HG02973 (cell line): ENCODE results near the gene ATG4A.

Source experiments
- ATAC-seq: cut with Tn5 transposase; IDR thresholded peaks from one replicate; pipeline ENCODE4 v1.9.1; 2021; ENCODE audit warnings: moderate library complexity; ENCODE audit not compliant: unreplicated experiment

ATG4A gene

DNA sequence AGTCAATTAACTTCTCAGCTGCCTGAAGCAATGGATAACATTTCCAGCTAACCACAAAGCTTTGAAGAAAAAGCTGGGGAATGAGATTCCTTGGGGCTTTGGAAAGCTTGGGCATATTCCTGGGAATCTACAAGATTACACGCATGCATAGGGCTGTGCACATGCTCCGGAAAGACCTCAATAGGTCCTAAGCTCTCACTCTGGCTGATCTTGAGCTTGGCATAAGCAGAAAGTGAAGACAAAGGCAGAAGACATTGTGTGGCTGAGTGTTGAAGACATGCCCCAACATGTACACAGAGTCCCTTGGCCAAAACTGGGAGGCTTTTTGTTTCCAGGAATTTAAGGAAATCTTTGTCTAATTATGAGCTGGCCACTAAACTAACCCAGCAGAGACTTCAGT, 31.2 kb downstream of the ATG4A start:
- ATAC-seq, result no peak

DNA sequence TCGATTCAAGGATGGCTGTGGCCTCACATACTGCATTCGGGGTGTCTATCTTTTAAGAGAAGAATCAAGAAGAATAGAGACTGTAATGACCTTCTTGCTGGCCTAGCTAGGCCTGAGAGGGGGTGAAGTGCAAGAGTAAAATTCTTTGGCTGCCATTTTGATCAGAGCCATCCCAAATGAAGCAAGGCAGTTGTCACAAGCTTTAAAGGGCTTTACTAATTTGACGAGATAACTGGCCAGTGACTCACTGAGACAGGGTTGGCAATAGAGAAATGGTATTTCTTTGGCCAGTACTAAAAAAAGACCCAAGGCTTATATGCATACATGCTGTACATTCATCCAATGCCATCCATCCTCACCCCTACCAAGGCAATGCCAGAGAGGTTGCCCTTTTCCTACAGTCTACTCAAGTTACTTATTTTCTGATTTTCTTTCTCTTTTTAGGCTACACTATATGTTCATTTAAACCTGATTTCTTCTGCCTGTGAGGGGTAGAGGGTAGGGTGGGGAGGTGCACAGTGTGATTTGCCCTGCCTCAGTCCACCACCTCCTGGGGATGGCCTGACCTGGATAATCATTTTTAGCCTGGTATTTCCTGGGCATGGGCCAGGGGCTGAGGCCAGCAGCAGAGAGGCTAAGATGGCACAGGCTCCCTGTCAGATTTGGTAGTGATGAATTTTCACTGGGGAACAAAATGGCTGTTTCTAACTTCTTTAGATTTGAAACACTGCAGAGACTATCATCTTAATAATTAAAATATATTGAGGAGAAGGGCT, 32.2 kb downstream of the ATG4A start:
- ATAC-seq, result no peak

DNA sequence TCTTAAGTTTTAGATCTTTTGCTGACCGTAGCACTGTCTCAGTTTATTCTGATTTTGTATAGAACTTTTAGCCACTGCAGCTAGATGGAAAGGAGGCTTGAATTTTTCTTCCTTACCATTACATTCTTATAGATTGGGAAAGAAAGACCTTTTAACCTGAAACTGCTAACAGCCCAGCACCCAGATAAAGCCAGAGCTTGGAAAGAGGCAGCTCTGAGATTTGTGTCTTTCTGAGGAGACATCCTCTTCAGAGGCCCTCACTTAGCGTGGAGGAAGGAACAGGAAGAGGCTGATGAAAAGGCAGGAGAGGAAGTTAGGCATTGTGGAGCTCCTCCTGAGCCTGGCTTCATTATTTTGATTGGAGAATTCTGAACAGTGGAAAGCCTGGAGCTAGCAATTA, 35.1 kb downstream of the ATG4A start:
- no peak for ATAC-seq

DNA sequence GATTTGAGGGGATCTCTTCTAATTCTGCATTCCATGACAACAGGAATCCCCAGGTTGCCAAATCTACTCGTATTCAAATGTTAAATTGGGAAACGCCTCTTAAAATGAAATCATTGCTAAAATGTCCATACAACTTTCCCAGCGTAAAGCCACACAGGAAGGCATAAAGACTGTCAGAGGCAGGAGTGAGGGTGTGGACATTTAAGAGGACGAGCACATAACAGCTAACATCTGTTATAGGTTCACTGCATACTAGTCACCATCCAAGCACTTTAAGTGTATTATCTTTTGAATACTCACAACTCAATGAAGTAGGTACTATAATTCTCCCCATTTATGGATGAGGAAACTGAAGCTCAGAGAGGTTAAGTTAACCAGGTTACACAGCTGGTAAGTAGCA, 35.6 kb downstream of the ATG4A start:
- no peak for ATAC-seq

DNA sequence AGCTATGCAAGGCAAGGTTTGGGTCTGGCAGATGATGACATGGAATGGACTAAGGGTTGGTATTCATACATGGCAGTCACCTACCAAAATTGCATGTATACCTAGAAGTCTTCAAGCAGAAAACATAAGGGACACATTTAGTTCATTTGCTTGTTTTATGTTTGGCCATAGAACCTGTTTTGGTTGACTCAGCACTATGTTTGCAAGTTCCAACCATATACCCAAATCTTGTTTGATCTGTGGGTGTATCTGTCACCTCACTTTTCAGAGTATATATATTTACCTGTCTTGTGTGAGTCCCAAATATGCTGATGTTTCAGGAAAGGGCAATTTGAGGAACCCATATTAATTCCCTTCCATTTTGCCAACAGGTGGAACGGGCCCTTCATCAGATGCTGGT, 39.3 kb downstream of the ATG4A start:
- ATAC-seq, result no peak

DNA sequence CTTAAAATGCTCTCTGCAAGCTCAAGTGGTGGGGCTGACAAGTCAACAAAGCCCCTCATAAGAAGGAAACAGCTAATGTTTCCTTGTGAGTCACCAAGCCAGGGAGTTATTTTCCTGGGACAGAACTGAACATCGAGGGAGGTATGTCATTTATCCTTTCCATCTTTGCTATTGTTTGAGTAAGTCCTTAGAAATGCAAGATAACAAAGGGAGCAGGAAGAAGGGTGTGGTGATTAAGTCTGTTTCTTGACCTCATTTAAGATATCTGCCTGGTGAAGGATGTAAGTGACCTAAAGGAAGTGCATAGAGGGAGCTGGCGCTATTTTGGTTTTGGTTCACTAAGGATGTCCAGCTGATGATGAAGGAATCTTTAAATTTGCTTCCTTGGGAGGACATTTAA, 39.9 kb downstream of the ATG4A start:
- no peak for ATAC-seq

DNA sequence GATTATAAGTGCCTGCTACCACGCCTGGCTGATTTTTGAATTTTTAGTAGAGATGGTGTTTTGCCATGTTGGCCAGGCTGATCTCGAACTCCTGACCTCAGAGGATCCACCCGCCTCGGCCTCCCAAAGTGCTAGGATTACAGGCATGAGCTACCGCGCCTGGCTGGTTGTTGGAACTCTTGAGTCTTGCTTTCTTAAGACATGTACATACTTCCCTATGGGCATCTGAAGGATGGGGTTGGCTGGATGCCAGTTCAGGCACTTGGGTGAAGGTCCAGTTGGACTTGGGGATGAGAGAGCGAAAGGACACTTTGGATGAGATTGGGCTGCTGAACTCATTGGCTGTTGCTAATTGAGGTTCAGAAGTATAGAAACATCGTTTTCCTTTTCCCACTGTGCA, 40.5 kb downstream of the ATG4A start:
- ATAC-seq, result no peak

DNA sequence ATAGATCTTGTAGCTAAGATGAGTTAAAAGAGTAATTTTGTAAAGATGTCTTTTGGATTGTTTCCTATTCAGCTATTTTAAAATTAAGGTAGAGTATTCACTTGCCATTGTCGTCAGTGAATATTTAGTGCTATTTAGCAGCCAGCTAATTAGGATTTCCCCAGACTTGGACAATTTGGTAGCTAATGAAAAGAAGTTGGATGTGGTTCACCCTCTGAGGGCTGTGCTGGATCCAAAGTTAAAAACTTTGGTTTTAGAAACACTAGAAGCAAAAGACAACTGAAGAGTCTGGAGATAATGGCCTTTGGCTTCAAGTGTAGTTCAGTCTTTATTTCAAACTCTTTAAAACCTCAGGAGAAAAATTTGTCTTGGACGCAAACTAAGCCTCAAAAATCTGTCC, 41.3 kb downstream of the ATG4A start:
- ATAC-seq, result no peak

DNA sequence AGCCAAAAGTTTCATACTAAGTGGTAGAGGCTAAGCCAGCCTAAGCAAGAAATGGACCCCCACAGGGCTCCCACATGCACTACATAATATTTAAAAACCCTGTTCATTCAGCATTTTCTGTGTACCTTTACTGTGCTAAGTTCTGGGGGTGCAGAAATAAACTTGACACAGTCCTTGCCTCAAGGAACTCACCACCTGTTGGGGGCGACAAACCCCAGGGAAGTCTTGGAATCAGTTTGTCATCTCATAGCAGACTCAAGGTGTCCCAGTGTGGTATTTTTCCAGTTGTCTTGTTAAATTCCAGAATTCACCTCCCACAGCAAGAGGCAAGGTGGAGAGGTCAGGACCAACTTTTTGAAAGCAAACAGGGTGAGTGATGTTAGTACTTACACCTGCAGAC, 43.1 kb downstream of the ATG4A start:
- no peak for ATAC-seq

DNA sequence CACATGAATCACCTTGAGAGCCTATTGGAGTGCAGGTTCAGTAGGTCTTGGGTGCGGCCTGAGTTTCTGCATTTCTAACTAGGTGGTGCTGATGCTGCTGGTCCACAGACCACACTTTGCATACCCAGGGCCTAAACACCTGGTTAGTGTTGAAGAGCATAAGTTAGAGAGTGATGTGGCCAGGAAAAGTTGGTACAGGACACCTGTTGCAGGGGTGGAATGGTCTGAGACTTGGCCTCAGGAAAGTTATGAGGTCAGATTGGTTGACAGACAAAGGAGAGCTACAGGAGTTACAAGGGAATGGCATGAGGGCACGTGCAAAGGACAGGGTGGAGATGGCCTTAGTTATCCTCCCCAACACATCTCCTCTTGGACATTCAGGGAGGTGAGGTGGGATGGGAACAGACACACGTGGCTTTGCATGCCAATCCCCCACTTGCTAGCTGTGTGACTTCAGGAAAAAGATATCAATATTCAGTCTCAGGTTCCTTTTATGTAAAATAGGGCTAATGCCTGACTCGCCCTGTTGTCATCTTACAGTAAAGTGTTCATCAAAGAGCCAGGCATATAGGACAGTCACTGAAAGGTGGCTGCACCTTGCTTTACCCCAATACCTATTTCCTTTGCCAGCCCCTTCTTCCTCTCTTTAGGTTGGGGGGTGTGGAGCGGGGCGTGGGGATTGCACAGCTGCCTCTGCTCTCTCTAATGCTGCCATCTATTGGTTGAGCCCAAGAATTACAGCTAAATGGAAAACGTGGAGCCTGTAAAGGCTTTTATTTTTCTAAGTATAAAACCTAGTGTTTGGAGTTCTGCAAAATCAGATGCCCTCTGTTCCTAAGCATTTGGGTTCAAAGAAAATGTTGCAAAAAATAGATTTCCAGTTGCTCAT, 47.5 kb downstream of the ATG4A start:
- no peak for ATAC-seq

DNA sequence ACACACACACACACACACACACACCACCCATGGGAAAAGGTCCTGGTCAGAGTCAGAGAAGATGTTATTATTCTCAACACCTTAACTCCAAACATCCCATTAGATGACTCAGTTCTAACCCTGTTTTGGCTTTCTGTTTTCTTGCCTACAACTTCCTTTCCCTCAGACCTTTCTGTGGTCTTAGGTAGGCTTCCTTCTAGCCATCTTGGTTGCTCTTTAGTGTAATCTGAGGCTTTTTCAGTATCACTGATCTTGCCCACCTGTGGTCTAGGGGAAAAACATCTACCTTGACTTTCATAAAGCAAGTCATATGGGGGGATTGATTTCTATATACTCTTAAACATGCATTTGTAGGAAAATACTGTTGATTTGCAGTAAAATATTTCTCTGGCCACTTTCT, 56.9 kb downstream of the ATG4A start:
- peak; percentile 93 for ATAC-seq

DNA sequence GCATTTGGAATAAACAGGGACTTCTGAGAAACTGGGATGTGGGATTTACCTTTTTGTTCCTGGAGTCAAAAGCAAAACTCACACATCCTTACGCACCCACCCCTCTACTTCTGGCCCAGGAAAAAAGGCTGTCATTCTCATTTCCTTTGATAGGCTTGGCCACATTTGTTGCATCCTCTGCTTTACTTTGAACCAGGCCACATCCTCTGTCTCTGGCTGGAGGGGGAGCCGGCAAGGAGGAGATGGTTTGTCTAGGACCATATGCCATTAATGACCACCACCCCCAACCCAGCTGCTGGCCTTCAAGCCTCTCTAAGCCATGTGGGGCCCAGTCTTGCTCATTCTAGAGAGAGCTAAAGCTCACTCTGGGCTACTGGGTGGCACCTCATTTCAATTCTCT, 64.5 kb downstream of the ATG4A start:
- no peak for ATAC-seq

DNA sequence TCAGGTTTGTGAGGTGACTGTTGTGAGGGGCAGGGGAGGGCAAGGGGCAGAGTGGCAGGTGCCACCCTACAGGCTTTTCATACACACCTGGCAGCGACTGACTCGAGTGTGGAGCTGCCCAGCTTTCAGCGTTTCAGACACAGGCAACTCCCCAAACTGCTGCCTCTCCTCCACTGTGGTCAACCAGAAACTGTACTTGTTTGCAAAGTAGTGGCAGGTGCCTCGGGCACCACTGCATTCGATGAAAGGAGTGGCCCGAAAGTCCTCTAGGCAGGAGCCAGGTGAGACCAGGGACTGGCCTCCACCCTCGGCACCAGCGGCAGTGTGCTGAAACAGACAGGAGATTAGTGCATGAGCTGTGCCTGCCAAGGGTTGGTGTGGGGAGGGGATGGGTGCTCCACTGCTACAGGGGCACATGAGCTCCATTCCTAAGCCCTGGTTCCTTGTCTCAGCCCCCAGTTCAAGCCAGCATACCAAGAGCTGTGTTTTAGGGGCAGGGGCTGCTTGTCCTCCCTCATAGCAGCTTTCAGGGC, 65.4 kb downstream of the ATG4A start:
- no peak for ATAC-seq

DNA sequence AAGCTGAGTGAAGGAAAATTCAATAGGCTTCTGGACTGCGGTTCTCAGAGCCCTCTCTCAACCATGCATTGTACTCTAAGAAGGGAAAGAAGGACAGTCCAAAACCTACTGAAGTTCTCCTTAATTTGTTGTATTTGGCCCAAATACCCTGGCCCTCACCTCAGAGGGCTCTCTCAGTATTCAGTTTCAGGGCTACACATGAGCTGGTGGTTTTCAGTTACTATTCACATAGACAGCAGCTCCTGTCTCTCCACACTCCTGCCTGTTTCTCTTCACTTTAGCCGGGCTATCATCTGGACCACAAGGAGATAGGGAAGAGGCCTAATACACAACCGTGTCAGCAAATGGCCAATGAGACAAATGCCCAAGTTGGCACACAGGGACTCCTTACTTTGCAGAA, 66.0 kb downstream of the ATG4A start:
- ATAC-seq, result no peak

DNA sequence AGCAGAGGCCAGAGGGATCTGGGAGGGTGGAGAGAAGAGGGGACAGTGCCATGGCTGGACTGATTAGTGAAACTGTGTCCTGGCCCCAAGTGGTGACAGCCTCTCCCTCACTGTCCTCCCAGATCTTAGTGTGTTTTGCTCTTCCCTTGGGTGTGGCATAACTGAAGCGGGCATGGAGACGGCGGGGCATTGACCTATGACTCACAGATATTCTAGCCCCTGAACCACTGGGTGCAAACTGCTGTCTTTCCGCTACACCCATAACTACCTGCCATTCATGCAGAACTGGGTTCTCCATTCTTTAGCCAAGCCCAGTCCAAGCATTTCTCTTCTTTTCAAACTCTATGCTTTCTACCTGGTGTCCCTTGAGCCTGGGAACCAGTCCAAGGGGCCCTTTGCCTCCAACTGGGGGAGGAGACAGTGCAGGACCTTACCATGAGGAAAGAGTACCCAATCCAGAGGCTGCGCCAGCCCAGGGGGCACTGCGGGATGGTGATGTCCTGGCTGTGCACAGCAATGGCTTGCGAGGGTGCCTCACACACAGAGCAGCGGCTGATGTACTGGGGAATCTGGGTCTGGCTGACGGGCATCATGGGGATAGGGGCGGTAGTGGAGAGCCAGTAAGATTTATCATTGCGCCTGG, 67.6 kb downstream of the ATG4A start:
- ATAC-seq, result no peak

DNA sequence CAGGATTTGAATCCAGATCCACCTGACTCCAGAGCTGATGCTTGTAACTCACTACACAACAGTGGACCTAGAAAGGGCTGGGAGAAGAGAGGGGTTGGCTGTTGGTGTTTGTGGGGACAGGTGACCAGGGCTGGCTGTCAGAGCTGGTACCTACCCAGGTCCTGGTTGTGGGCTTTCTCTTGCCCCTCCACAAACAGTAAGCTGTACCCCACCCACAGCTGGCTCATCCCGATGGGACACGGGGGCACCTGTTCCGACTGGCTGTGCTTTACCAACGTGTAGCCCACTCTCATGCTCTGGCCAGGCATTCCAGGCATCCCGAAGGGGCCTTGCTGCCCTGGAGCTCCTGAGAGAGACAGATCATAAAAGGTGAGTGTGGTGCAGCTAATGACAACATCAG, 68.7 kb downstream of the ATG4A start:
- no peak for ATAC-seq

DNA sequence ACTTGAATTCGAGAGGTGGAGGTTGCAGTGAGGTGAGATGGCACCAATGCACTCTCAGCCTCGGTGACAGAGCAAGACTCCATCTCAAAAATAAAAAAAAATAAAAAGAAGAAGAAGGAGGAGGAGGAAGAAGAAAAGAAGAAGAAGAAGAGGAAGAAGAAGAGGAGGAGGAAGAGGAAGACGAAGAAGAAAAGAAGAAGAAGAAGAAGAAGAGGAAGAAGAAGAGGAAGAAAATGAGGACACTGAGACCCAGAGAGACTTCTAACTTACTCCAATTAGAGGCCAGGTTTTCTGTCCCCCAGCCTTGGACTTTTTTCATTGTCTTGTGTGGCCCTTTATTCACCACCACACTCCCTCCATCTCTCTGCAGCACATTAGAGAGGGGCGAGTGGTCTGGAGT, 70.7 kb downstream of the ATG4A start:
- ATAC-seq, result no peak

DNA sequence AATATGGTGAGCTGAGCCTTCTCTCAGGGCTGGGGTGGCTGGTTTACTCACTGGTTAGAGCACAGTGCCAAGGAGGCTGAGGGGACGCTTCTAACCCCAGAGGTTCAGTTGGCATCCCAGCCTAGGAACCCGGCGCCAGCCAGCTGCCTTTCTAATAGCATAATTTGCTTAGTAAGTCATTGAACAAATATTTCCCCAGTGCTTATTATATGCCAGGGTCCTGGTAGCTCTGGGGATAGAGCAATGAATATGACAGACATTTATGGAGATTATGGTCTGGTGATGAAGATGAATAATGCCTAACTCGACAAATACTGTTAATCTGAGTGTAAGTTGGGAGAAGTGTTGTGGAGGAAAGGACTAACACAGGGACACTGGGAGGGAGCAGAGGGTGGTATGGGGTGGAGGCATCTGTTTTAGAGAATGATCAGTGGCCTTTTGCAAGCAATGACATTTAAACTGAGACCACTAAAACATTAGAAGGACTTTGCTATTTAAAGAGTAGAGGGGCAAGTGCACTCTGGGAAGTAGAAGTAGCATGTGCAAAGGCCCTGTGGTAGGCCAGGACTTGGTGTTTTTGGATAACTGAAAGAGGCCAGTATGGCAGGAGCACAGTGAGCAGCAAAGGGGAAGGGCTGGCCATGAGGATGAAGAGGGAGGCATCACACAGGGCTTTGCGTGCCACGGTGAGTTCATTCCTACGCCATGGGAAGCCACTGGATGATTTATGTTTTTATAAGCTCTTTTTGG, 71.9 kb downstream of the ATG4A start:
- ATAC-seq, result no peak

DNA sequence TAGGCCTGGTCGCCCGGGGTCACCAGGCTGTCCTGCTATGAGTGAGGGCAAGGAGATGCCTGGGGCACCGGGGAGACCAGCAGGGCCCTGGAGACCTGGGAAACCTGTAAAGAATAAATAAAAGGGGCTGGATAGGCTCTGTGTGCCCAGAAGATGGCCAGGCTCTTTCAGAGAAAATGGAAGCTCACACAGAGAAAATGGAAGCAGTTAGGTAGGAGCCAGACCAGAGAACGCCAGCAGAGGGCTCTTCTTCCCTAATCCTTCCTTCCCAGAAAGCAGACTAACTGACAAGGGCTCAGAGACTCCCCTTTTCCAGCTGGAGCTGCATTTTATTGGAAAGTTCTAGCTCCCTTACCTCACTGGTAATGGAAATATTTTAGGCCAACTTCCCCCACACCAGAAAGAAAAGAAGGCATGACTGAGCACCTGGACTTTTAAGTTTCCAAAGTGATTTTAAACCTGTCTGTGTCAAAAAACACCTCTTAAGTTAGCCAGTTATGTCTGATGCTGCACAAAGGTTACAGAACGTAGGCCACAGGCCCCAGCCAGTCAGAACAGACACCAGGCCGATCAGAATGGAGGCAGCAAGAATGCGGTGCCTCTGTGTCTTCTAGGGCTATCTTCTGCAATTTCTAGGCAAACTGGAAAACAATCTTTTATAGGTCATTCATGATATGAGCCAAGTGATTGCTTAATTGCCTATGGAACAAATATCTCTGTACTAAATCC, 74.0 kb downstream of the ATG4A start:
- ATAC-seq, result no peak

DNA sequence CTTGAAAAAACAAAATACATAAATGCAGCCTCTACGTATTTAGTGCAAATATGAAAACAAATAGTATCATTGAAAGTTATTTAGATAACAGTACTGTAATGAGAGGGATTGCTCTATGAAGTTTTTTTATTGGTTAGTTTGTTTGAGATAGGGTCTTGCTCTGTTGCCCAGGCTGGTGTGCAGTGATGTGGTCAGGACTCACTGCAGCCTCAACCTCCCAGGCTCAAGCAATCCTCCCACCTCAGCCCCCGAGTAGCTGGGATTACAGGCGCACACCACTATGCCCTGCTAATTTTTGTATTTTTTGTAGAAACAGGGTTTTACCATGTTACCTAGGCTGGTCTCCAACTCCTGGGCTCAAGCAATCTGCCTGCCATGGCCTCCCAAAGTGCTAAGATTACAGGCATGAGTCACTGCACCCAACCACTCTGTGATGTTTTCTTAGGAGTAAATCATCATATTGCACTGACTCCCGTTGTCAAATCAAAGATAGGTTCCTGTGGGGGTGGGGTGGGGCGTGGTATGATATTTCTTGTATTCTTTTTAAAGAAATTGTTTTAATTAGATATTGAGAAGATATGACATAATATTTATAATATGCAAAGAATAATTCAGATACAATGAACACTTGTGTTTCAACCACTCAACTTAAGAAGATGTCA, 75.8 kb downstream of the ATG4A start:
- no peak for ATAC-seq
